ENCODE results near the gene MYZAP. TPM values are rescaled to one million over a fixed set of nuclear protein-coding genes. Genes with fewer than 3 reads are reported as not detected.

MYZAP gene
- total and polyA plus RNA-seq, 2 of the 8 experiments (the other 6 are each of a cell fraction or from before 2014, with no cell fraction given), result 0.41 to 0.65 TPM

GRCh38 chr15:57566834-57567233, 24.9 kb upstream of the MYZAP start:
- Histone ChIP-seq H3K4me3 (ENCODE audit: extremely low read depth in 1 of 4, insufficient read depth in 2 of 4, low read depth in 3 of 4, low read length in 4 of 4) (no peak overlapping the region), H3K56ac (replicated peaks; ENCODE audit: insufficient read length, low read depth, low read length) (no peak overlapping the region), H4K20me1 (replicated peaks in 1 of 2; ENCODE audit: control insufficient read depth in 1 of 2, insufficient read depth in 2 of 2, low read length in 2 of 2) (no peaks in the 10 kb centered on the region), H3K79me2 (ENCODE audit: control insufficient read depth in 1 of 2, insufficient read depth in 2 of 2, low read length in 2 of 2) (no peaks in the 10 kb centered on the region), H3K14ac (ENCODE audit: insufficient read length) (no peak overlapping the region), H2BK15ac (ENCODE audit: low read length) (no peak overlapping the region), H3K9ac (replicated peaks in 1 of 4; ENCODE audit: extremely low read depth in 1 of 4, low read depth in 3 of 4, low read length in 3 of 4) (no peak overlapping the region), H2BK120ac (replicated peaks; ENCODE audit: low read depth, low read length) (no peak overlapping the region), H3K4ac (replicated peaks; ENCODE audit: insufficient read length, low read depth, low read length) (no peak overlapping the region), H2AK5ac (ENCODE audit: low read depth, low read length) (no peak overlapping the region), H3K4me1 (replicated peaks in 1 of 4; ENCODE audit: control insufficient read depth in 3 of 4, insufficient read depth in 4 of 4, low read length in 3 of 4) (peaks cover 1 to 7% (median 2%) of the 10 kb centered on the region in 4 experiments; a peak in 3 of 7 replicates), H4K8ac (ENCODE audit: extremely low read depth, insufficient read depth, low read length) (no peak overlapping the region), H3K27me3 (replicated peaks in 1 of 4; ENCODE audit: control insufficient read depth in 3 of 4, extremely low read depth in 1 of 4, insufficient read depth in 3 of 4, low read length in 3 of 4) (no peaks in the 10 kb centered on the region), H2AFZ (ENCODE audit: low read length) (no peak overlapping the region), H3K9me3 (ENCODE audit: insufficient read depth in 2 of 2, low read depth in 1 of 2, low read length in 1 of 2) (no peaks in the 10 kb centered on the region), H3K27ac (ENCODE audit: low read depth, low read length) (no peak overlapping the region), H2BK12ac (ENCODE audit: low read depth, low read length) (no peak overlapping the region), H4K91ac (replicated peaks; ENCODE audit: insufficient read length, low read length) (no peak overlapping the region), H3K79me1 (ENCODE audit: low read depth, low read length) (no peaks in the 10 kb centered on the region), H3K18ac (ENCODE audit: extremely low read depth, low read length) (no peak overlapping the region), H3K23me2 (ENCODE audit: low read depth, low read length) (no peaks in the 10 kb centered on the region; the same call in 1 of the 2 replicates), H3K23ac (ENCODE audit: insufficient read length) (no peak overlapping the region), H2BK20ac (ENCODE audit: low read length) (no peak overlapping the region), H2BK5ac (ENCODE audit: low read depth, low read length) (no peak overlapping the region), H4K5ac (ENCODE audit: insufficient read length, low read depth, low read length) (no peak overlapping the region), H3K4me2 (ENCODE audit: insufficient read depth in 1 of 2, low read depth in 2 of 2, low read length in 2 of 2) (no peak overlapping the region), H3K36me3 (ENCODE audit: control insufficient read depth in 2 of 4, insufficient read depth in 4 of 4, low read length in 3 of 4) (no peaks in the 10 kb centered on the region)
- ChIA-PET CTCF (ENCODE audit: partially characterized antibody) (interaction anchor here (0.9 to 3.7 kb wide), 3 partner anchors 14 to 237 kb away, joined by 3 to 20 read pairs (median 3); no protein-coding TSS in a partner anchor), POLR2A (ENCODE audit: partially characterized antibody) (no interaction called here)
- no peak for DNase-seq (ENCODE audit: low read depth in 1 of 2, low spot score in 2 of 2)
- 88% methylated on average over 4 of the region's 4 CpGs; no CpG with 5 or more reads in 1 of the 2 experiments for WGBS, 2 experiments (ENCODE audit: extremely low coverage in 1 of 2, insufficient coverage in 1 of 2, insufficient read length in 1 of 2, insufficient replicate concordance in 2 of 2, low coverage in 1 of 2, low lambda C conversion rate in 2 of 2, missing lambda C conversion rate in 1 of 2)
- FAIRE-seq, result no peak
- TF ChIP-seq HDAC2 (IDR thresholded peaks at IDR 0.05; ENCODE audit: borderline replicate concordance in 1 of 2, low read depth in 2 of 2, low read length in 2 of 2) (no peak), TCF12 (IDR thresholded peaks at IDR 0.05; ENCODE audit: low read depth, low read length) (no peak), MAFK (IDR thresholded peaks at IDR 0.05; ENCODE audit: low read depth, low read length) (no peak), EP300 (IDR thresholded peaks at IDR 0.05; ENCODE audit: borderline replicate concordance in 1 of 2, low read depth in 2 of 2, low read length in 2 of 2) (no peak), PHF8 (conservative IDR thresholded peaks at IDR 0.05; ENCODE audit: low read depth, low read length) (no peak), MAX (IDR thresholded peaks at IDR 0.05) (no peak), SIRT6 (IDR thresholded peaks at IDR 0.05; ENCODE audit: low read length) (no peak), TAF1 (IDR thresholded peaks at IDR 0.05; ENCODE audit: low read depth, low read length) (no peak), SIN3A (conservative IDR thresholded peaks at IDR 0.05 in 1 of 2, IDR thresholded peaks at IDR 0.05 in 1 of 2; ENCODE audit: low read depth in 1 of 2, low read length in 2 of 2) (no peak), SRF (IDR thresholded peaks at IDR 0.05; ENCODE audit: low read depth, low read length) (no peak), FOSL1 (IDR thresholded peaks at IDR 0.05; ENCODE audit: insufficient read depth, low read depth, low read length) (no peak)

All from H1 (cell line).